Ureter (tissue), 1 donor: Measurements from ENCODE around the gene DOCK6. TPM values are rescaled to one million over a fixed set of nuclear protein-coding genes. Genes with fewer than 3 reads are reported as not detected.

Source experiments
- DNase-seq: peaks from one replicate; pipeline ENCODE4 v3.0.0-alpha.2; 2020; ENCODE audit warnings: low spot score
- total RNA-seq: library from RNA; stranded (reverse); gene quantifications from one replicate; pipeline ENCODE4 v1.2.4, GENCODE V29; 2023
- donor health status: DM: yes; HTN: yes; CAD: no.

Gene DOCK6
- total RNA-seq, 1 donor from 2014 or later: 125 TPM

DNA sequence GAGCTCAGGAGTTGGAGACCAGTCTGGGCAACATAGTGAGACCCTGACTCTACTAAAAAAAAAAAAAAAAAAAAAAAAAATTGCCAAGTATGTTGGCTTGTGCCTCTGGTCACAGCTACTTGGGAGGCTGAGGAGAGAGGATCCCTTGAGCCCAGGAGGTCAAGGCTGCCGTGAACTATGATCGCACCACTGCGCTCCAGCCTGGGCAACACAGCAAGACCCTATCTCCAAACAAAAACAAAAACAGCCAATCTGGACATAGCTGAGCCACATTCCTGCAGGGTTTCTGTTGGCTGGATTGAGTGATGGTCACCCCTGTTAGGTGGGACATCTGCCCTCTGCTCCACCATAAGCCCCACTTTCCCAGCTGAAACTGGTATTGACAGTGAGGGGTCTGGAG, 36.5 kb downstream of the DOCK6 start:
- no peak for DNase-seq

DNA sequence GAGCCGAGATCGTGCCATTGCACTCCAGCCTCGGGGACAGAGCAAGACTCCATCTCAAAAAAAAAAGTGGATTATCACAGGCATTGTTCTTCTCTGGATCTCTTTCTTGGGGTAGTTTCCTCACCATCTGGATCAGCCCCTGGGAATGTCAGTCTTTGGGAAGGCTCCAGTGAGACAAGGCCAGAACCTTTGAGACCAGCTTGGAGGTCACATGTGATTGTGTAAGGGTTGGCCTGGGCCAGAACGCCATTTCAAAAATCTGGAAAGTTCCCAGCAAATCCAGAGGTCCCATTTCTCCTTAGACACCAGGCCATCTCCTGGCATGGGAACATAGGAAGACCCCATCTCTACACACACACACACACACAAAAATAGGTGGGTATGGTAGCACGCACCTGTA, 37.2 kb downstream of the DOCK6 start:
- DNase-seq: no peak

DNA sequence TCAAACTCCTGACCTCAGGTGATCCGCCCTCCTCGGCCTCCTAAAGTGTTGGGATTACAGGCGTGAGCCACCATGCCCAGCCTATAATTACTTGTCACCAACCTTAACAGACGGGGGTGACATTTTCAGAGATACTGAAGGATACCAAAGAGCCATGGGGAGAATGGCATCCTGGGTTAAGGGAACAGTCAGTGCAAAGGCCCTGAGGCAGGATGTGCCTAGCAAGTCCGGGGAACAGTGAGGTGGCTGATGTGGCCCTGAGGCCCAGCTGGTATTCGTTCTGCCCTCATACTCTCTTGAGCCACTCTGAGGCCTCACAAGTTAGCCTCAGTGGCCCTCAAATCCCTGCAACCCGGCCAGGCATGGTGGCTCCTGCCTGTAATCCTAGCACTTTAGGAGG, 37.9 kb downstream of the DOCK6 start:
- DNase-seq: no peak

DNA sequence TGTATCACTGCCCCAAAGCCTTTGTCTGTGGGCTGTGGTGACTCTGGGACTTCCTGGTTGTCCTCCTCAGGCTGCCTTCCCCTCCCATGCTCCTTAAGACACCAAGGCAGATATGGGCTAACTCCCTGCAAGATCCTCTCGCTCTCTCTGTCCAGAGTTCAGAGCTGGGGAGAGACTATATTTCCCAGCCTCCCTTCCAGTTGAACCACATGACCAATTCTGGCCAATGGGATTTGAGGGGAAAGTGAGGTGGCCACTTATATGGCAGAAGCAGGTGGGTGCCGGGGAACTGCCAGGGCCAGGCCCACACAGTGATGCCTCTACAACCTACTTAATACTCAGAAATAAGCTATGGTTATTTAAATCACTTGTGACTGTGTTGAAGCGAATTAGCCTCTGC, 39.1 kb downstream of the DOCK6 start:
- no peak for DNase-seq

DNA sequence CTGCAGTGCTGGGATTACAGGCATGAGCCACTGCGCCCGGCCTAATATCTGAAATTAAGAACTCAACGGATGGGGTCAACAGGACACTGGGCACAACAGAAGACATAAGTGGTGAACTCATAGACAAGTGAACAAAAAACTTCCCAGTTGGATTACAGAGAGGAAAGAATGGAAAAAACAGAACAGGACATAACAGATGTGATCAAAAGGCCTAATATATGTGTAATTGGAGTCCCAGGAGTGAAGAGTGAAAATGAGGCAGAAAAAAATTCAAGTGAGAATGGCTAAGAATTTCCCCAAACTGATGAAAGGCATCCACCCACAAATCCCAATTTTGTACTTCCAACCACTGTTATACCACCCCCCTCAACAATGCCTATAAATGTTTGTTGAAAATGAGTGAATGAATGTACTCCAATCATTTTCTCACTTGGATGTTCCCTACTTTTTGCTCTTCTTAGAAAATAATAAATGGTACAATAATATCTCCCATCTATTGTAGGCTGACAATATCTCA, 41.2 kb downstream of the DOCK6 start:
- DNase-seq: no peak

DNA sequence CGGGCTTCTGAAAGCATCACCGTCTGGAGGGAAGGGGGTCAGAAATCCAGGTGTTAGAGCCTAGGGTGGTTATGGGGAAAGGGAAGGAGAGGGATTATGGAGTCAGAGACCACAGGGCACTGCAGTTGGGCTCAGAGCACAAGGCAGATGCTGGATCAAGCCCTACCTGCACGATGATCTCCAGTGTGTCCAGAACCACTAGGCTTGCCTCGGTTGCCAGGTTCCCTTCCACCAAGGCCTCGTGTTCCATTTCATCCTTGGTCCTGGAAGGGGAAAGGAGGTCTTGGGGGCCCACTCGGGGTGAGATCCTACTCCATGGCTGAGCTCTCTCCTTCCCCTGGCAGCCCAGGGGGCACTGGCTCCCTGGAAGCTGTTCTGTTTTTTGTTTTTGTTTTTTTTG, 47.9 kb downstream of the DOCK6 start:
- DNase-seq: no peak

DNA sequence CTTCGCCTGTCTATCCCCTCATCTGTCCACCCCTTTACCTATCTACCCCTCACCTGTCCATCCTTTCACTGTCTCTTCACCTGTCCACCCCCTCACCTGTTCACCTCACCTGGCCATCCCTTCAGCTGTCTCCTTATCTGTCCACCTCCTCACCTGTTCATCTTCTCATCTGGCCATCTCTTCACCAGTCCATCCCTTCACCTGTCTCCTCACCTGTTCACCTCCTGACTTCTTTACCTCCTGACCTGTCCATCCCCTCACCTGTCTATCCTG, 51.7 kb downstream of the DOCK6 start:
- DNase-seq: no peak

DNA sequence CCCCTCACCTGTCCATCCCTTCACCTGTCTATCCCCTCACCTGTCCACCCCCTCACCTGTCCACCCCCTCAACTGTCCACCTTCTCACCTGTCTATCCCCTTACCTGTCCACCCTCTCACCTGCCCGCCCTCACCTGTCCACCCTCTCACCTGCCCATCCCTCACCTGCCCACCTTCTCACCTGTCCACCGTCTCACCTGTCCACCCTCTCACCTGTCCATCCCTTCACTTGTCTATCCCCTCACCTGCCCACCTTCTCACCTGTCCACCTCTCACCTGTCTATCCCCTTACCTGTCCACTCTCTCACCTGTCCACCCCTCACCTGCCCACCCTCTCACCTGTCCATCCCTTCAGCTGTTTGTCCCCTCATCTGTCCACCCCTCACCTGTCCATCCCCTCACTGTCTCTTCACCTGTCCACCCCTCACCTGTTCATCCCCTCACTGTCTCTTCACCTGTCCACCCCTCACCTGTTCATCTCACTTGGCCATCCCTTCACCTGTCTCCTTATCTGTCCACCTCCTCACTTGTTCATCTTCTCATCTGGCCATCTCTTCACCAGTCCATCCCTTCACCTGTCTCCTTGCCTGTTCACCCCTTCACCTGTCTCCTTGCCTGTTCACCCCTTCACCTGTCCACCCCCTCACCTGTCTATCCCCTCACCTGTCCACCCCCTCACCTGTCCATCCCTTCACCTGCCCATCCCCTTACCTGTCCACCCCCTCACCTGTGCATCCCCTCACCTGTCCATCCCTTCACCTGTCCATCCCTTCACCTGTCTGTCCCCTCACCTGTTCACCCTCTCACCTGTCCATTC, 52.3 kb downstream of the DOCK6 start:
- no peak for DNase-seq

DNA sequence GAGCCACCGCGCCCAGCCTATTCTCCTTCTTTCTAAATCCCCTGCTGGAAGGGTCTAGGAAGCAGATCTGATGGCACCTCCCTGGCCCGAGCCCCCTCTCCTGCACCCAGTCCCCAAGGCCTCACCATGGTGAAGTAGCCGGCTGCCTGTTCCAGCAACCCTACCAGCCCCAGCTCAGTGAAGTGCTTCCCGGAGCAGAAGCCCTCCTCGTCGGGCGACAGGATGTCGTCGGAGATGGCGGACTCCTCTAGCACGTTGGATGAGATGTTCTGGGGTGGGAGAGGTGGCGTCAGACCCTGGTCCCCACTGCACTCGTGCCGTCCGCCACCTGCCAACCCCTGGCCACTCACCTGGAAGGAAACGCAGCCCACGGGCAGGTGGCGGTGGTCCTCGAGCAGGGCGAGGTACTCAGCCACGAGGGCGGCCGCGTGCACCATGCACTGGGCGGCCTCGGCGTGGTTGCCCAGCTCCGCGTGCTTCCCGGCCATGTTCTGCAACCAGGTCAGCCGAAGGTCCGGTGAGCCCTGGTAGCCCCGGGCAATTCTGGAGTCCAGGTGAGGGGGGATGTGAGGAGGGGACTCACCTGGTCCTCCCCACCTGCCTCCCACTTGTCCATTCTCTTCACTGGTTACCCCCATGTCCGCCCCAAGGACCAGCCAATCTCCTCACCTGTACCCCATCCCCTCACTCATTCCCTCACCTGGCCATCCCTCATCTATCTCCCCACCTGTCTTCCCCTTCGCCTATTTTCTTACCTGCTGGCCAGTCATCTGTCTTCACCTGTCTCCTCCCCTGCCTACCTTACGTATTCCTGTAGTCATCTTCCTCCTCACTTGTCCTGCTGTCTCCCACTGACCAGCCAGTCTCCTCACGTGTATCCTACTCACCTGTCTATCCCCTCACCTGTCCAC, 53.5 kb downstream of the DOCK6 start:
- no peak for DNase-seq

DNA sequence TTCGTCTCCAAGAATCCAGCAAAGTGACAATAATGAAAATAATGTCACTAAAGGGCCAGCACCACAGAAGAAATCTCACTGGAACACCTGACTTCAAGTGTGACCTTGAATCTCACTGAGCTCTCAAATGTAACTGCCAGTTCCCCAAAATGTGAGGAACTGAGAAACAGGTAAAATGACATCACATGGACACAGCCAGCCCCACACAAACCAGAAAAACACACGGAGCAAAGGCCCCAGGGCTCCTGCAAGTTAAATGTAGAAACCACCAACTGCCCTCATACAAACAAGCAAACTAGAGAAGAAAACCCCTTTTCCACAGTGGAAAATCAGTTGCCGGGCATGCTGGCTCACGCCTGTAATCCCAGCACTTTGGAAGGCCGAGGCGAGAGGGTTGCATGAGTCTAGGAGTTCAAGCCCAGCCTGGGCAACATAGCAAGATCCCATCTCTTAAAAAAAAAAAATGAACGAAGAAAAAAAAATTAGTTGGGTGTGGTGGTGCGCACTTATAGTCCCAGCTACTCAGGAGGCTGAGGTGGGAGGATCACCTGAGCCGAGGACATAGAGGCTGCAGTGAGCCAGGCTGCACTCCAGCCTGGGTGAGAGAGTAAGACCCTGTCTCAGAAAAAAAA, 56.3 kb downstream of the DOCK6 start:
- DNase-seq: no peak

DNA sequence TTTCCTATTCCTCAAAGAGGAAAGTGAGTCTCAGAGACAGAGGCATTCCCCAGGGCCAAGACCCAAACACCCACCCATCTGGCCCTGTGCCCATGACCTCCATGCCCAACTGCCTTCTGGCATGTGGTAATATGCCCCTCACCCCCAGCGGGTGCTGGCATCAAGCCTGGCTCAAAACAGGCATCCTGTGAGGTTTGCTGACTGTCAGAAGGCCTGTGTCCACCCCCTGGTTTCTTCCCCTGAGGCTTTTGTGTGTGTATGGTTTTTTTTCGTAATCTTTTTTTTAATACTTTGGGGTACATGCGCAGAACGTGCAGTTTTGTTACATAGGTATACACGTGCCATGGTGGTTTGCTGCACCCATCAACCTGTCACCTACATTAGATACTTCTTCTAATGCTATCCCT, 57.4 kb downstream of the DOCK6 start:
- peak; percentile 66 for DNase-seq

DNA sequence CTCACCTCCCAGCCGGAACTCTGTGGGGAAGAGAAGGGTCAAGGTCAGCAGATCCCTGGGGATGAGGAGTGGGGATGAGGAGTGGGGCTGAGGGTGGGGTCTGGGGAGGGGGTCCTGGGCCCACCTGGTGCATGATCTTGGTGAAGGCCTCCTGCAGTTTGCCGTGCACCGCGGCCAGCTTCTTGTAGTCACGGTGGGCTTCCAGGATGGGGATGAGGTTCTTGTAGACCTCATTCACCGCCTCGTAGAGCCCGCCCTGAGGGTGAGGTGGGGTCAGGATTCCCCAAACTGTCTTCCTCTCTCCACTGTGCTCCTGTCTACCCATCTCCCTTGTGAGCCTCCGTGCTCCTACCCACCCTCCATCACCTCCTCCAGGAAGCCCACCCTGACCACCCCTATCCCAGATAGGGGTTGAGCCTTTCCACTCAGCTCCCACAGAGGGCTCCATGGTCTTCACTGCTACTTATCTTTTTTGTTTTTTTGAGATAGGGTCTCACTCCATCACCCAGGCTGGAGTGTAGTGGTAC, 58.2 kb downstream of the DOCK6 start:
- DNase-seq: no peak

DNA sequence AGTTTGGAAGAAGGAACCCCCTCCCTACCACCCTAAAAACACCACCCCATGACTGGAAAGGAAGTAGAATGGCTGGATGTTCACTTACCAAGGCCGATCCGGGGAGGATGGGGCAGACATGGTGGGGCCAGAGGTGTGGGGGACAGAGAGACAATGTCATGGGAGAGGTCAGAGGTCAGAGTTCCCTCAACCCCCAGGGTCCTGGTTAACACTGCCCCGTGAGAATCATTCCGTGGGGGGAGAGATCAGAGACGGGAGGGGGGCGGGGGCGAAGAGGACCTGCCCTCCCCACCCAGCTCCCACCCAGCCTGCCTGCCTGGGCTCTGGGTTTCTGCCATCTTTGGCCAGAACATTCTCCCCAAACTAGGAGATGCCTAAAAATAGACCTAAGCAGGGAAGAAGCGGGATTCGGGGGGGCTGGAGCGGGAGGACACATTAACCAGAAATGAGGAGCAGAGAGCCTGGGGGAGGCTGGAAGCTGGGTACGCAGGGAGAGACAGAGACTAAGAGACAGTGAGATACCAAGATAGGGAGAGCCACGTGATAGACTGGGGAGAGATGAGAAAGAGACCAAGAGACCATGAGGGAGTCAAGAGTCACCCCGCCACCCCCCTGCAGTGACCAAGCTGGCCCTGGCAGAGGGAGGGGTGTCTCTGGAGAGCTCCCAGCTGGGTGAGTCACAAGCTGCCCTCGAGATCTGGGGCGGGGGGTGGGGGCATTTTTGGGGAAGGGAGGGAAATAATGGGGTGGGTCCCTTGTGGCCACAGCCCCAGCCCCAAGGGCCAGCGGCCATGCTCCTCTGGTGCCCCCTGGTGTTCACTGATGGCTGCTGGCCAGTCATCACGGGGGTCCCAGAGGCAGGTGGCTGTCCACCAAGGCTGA, 58.9 kb downstream of the DOCK6 start:
- peak; percentile 88 for DNase-seq

DNA sequence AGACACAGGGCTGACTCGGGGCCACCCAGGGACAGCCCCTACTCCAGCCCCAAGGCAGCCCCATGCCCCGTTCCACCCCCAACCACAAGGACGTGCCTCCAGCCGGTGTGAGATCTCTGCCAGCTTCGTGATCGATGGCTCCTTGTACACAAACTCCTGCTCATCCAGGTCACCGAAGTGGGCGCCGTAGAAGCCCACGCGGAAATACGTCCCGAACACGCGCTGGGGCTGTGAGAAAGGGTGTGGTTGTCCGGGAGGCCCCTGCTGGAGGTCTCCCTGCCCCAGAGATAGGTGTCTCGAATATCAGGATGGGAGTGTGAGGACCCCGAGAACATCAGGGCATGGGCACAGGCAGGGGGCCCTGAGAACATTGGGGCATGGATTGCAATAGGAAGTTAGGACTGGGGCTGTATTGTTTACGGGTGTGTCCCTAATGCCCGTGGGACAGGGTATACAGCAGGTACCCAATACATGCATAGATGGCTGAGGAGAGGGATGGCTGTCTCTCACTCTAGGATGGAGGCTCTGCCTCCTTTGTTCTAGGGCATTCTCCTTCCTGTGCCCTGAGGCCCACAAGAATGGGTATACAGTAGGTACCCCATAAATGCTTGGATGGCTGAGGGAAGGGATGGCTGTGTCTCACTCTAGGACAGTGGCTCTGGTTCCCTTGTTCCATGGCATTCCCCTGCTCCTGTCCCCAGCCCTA, 59.7 kb downstream of the DOCK6 start:
- DNase-seq: no peak

DNA sequence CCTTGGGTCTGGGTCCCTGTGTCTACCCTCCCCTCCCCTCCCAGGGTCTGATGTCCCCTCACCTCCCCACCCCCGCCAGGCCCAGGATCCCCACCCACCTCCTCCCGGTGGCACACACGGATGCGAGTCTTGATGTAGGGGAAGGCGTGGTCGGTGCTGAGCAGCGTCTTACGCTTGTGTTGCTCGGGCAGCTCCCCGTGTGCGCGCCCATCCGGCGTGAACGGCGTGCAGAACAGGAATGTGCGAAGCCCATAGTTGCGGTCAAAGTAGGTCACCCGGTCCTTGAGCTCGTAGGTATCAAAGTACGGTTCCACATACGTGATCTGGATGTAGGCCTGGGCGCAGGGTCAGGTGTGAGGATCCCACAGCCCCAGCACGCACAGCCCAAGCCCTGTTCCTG, 60.5 kb downstream of the DOCK6 start:
- DNase-seq: no peak

DNA sequence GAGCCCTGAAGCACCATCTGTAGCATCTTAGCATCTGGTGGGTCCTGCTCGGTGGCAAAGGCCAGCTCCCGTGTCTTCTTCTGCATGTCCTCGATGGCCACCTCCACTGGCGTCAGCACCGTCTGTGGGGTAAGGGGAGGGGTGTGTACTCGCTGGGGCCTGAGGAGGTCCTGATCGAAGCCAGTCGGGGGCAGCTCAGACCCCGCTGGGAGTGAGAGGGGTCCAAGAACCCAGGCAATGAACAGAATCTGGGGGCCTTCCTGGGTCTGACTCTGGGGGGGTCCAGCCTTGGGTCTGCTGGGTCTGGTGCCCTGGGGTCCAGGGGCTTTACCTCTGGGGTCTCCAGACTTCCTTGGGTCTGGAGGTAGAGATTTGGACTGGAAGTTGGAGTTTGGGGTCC, 61.4 kb downstream of the DOCK6 start:
- no peak for DNase-seq

DNA sequence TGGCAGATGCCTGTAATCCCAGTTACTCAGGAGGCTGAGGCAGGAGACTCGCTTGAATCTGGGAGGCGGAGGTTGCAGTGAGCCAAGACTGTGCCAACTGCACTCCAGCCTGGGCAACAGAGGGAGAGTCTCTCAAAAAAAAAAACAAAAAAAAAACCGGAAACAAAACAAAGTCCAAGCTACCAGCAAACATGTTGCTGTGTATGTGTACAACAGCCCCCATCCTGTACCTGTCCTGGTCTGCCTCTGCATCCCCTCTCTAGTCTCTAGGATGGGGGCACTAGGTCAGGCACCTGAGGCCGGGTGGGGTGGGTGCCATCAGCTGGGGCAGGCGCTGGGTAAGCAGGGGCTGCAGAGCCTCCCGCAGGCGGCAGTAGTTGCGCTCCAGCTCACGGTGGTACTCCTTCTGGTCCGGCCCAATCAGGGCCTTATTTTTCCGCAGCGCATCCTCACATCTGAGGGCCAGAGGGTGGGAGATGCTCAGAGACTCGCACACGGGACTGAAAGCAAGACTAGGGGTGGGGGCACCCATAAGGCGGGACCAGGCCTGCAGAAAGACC, 62.2 kb downstream of the DOCK6 start:
- no peak for DNase-seq

DNA sequence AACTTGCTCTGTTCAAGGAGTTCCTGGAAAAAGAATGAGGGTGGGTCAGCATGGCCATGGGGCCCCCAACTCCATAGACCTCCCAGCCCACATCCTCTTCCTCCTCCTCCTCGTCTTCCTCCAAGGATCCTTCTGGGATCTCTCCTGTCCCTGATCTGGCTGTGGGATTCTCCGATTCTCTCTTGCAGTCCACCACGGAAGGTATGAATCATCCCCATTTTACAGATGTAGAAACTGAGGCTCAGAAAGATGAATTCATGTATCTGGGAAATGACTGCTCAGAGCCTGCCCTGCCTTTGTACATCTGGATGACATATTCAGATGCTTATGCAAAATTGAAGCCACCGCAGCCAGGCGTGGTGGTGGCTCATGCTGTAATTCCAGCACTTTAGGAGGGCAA, 62.8 kb downstream of the DOCK6 start:
- DNase-seq: no peak

DNA sequence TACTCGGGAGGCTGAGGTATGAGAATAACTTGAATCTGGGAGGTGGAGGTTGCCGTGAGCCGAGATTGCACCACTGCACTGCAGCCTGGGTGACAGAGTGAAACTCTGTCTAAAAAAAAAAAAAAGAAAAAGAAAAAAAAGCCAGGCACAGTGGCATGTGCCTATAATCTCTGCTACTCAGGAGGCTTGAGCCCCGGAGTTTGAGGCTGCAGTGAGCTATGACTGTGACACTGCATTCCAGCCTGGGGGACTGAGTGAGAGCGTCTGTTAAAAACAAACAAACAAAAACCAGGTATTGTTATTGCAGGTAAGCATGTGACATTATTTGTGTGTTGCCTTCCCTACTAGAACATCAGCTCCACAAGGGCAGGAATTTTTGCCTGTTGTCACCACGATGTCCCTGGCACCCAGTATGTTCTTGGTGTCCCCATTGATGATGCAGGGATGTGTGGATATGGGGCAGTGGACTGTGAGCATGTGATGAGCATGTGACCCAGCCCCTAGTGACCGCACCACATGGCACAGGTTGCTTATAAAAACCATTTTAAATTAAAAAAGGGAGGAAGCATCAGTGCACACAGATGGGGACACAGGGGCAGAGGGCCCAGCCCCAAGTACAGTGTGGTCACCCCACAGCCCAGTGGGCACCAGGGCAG, 63.4 kb downstream of the DOCK6 start:
- no peak for DNase-seq

DNA sequence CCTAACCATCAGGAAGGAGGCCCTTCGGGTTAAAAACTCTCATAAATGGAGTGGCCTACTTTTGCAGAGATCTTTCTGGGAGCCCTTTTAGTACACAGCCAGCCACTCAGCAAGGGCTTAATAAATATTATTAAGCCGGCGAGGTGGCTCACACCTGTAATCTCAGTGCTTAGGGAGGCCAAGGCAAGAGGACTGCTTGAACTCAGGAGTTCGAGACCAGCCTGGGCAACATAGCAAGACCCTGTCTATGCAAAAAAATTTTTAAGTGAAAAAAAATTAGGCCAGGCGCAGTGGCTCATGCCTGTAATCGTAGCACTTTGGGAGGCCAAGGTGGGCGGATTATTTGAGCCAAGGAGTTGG, 64.2 kb downstream of the DOCK6 start:
- DNase-seq: no peak
